HL-60 (cell line): ENCODE measurements around the gene MICAL2.

Experiments
- CTCF ChIP-seq: IDR thresholded peaks from one replicate; pipeline ENCODE4 v1.5.1; 2011; ENCODE audit warnings: low read length, control low read depth, inconsistent platforms; ENCODE audit not compliant: insufficient read depth
- GABPA ChIP-seq: IDR thresholded peaks from 2 replicates; pipeline ENCODE4 v1.6.1; 2012; ENCODE audit warnings: low read depth
- POLR2AphosphoS5 ChIP-seq: IDR thresholded peaks from 2 replicates; pipeline ENCODE4 v1.6.1; 2012; ENCODE audit warnings: low read depth
- REST ChIP-seq: IDR thresholded peaks from 2 replicates; pipeline ENCODE4 v1.6.1; 2012; ENCODE audit warnings: low read depth; ENCODE audit not compliant: insufficient replicate concordance
- SPI1 ChIP-seq: IDR thresholded peaks from 2 replicates; pipeline ENCODE4 v1.6.1; 2012; ENCODE audit warnings: low read depth, mild to moderate bottlenecking, borderline replicate concordance

- no peak for TF ChIP-seq GABPA
- TF ChIP-seq CTCF = no peak
- no peak for TF ChIP-seq POLR2AphosphoS5
- no peak for TF ChIP-seq SPI1
- no peak for TF ChIP-seq REST
Measured at GRCh38 chr11:12248330-12248729, 137.9 kb downstream of the MICAL2 start.
